ACHN (cell line): ENCODE data around the gene EPB42.

Experiments used
- DNase-seq: peaks from one replicate; pipeline ENCODE4 v3.0.0-alpha.2; 2015
- in situ Hi-C: cut with HindIII; loops from 2 replicates; pipeline ENCODE4 v1.10.0; 2017; ENCODE audit warnings: low sequenced_read_pairs, low pct_ligation_motif_present, low pct_unique_long_range_greater_than_20kb

EPB42 gene

GRCh38 chr15:43218908-43219706, 1.7 kb downstream of the EPB42 start:
- in situ Hi-C loops, result no loop called here

GRCh38 chr15:43215961-43216360, 4.9 kb downstream of the EPB42 start:
- in situ Hi-C loops, result no loop called here

More at GRCh38 chr15:43218908-43219706, 1.7 kb downstream of the EPB42 start:
- DNase-seq, result peak; percentile 4

GRCh38 chr15:43214592-43215295, 6.1 kb downstream of the EPB42 start:
- in situ Hi-C loops, result no loop called here
- DNase-seq, result no peak

More at GRCh38 chr15:43215961-43216360, 4.9 kb downstream of the EPB42 start:
- no peak for DNase-seq

GRCh38 chr15:43214169-43214568, 6.6 kb downstream of the EPB42 start:
- in situ Hi-C loops, result no loop called here
- DNase-seq, result no peak

GRCh38 chr15:43213466-43213865, 7.4 kb downstream of the EPB42 start:
- DNase-seq, result no peak
- in situ Hi-C loops, result no loop called here

GRCh38 chr15:43212951-43213350, 7.9 kb downstream of the EPB42 start:
- in situ Hi-C loops, result no loop called here
- no peak for DNase-seq

GRCh38 chr15:43212299-43212698, 8.5 kb downstream of the EPB42 start:
- no peak for DNase-seq
- in situ Hi-C loops, result no loop called here

GRCh38 chr15:43211224-43211735, 9.5 kb downstream of the EPB42 start:
- in situ Hi-C loops, result no loop called here
- no peak for DNase-seq

- no peak for DNase-seq
- in situ Hi-C loops, result no loop called here
Observed at GRCh38 chr15:43210807-43211206, 10.0 kb downstream of the EPB42 start.

- in situ Hi-C loops, result no loop called here
- DNase-seq, result no peak
Observed at GRCh38 chr15:43210172-43210745, 10.6 kb downstream of the EPB42 start.

- in situ Hi-C loops, result no loop called here
- DNase-seq, result no peak
Observed at GRCh38 chr15:43209059-43209824, 11.6 kb downstream of the EPB42 start.

- DNase-seq, result no peak
- in situ Hi-C loops, result no loop called here
Observed at GRCh38 chr15:43208052-43209002, 12.5 kb downstream of the EPB42 start.

- in situ Hi-C loops, result no loop called here
- no peak for DNase-seq
Observed at GRCh38 chr15:43207024-43207423, 13.8 kb downstream of the EPB42 start.

GRCh38 chr15:43206054-43206453, 14.8 kb downstream of the EPB42 start:
- no peak for DNase-seq
- in situ Hi-C loops, result no loop called here

- in situ Hi-C loops, result no loop called here
- peak; percentile 61 for DNase-seq
Observed at GRCh38 chr15:43204016-43204901, 16.6 kb downstream of the EPB42 start.

GRCh38 chr15:43199945-43200488, 20.8 kb downstream of the EPB42 start:
- in situ Hi-C loops, result no loop called here
- no peak for DNase-seq
